A549 (cell line): ENCODE data around the gene DTX1. TPM values are rescaled to one million over a fixed set of nuclear protein-coding genes. Genes with fewer than 3 reads are reported as not detected.

ENCODE experiments used
- ATAC-seq, 2 experiments: fragments of 200-7000 bp in 1 of 2; fragments of >200 bp in 1 of 2; cut with Nextera tagmentation in 1 of 2; cut with Tn5 transposase in 1 of 2; 3 replicates each; pipeline versions ENCODE4 v1.8.0 to v1.9.1; 2018 to 2020; ENCODE audit warnings: mild to moderate bottlenecking in 1 of 2, moderate library complexity in 1 of 2
- CTCF ChIA-PET: fragments of 300-600 bp; sonication (Branson Sonifier 250); formaldehyde crosslinking; extraction: SDS; loops from one replicate; lab custom pipeline; 2021; ENCODE audit warnings: antibody characterized with exemption, inconsistent platforms; lab: Yijun Ruan, JAX
- POLR2A ChIA-PET: fragments of 350-600 bp; formaldehyde crosslinking; extraction: SDS; loops from one replicate; lab custom pipeline; 2021; ENCODE audit warnings: antibody characterized with exemption, inconsistent platforms; lab: Yijun Ruan, JAX
- DNase-seq, 2 experiments: peaks; one replicate each; pipeline versions ENCODE4 v3.0.0 to v3.0.0-alpha.2; 2011 to 2016; ENCODE audit warnings: low read depth in 1 of 2, low spot score in 1 of 2
- FAIRE-seq: peaks from 2 replicates; lab custom pipeline; 2011; peaks lifted over from hg19 to GRCh38; lab: Jason Lieb, UNC
- H3K27ac ChIP-seq, 2 experiments: fragments of >200 bp; sonication (Bioruptor Twin); formaldehyde crosslinking; 3 replicates each; pipeline ENCODE4 v1.5.1; 2016 to 2017
- H3K4me1 ChIP-seq: fragments of >200 bp; sonication (Bioruptor Twin); formaldehyde crosslinking; 3 replicates; pipeline ENCODE4 v1.6.1; 2016
- H3K4me2 ChIP-seq: fragments of >200 bp; sonication (Bioruptor Twin); formaldehyde crosslinking; 3 replicates; pipeline ENCODE4 v1.6.1; 2016
- H3K4me3 ChIP-seq: fragments of >200 bp; sonication (Bioruptor Twin); formaldehyde crosslinking; 3 replicates; pipeline ENCODE4 v1.5.1; 2016
- H3K9me3 ChIP-seq: fragments of >200 bp; sonication (Bioruptor Twin); formaldehyde crosslinking; 3 replicates; pipeline ENCODE4 v1.6.1; 2016
- BCL3 ChIP-seq: fragments of >200 bp; sonication (Bioruptor Twin); formaldehyde crosslinking; IDR thresholded peaks from 3 replicates; pipeline ENCODE4 v1.6.1; 2016
- CTCF ChIP-seq: fragments of >200 bp; sonication (Bioruptor Twin); formaldehyde crosslinking; IDR thresholded peaks from 3 replicates; pipeline ENCODE4 v1.5.1; 2016
- EHF ChIP-seq: fragments of 250-450 bp; sonication (Bioruptor Pico); IDR thresholded peaks from 2 replicates; pipeline ENCODE4 v1.5.0; 2020; ENCODE audit warnings: mild to moderate bottlenecking
- ELK1 ChIP-seq: fragments of 150-350 bp; IDR thresholded peaks from 2 replicates; pipeline ENCODE4 v1.6.1; 2014; ENCODE audit warnings: low read depth, mild to moderate bottlenecking, low read length
- EP300 ChIP-seq, 2 experiments: fragments of >200 bp; sonication (Bioruptor Twin); formaldehyde crosslinking; IDR thresholded peaks; 2 replicates in 1 of 2; 3 replicates in 1 of 2; pipeline ENCODE4 v1.6.1; 2016 to 2017
- GATA3 ChIP-seq: IDR thresholded peaks from 2 replicates; pipeline ENCODE4 v1.6.1; 2012; ENCODE audit warnings: borderline replicate concordance
- HES2 ChIP-seq: fragments of >200 bp; sonication (Bioruptor Twin); formaldehyde crosslinking; IDR thresholded peaks from 2 replicates; pipeline ENCODE4 v1.6.1; 2016
- HMGXB4 ChIP-seq: fragments of 250-450 bp; sonication (Bioruptor Pico); IDR thresholded peaks from 2 replicates; pipeline ENCODE4 v1.5.0; 2021; ENCODE audit warnings: mild to moderate bottlenecking, moderate library complexity, borderline replicate concordance
- HOXA7 ChIP-seq: fragments of 250-450 bp; sonication (Bioruptor Pico); IDR thresholded peaks from 2 replicates; pipeline ENCODE4 v1.5.0; 2020; ENCODE audit warnings: mild to moderate bottlenecking, moderate library complexity
- JUNB ChIP-seq: fragments of >200 bp; sonication (Bioruptor Twin); formaldehyde crosslinking; IDR thresholded peaks from 2 replicates; pipeline ENCODE4 v1.6.1; 2016
- KDM5A ChIP-seq: fragments of 200-600 bp; sonication (generic); IDR thresholded peaks from 2 replicates; pipeline ENCODE4 v1.6.1; 2016; ENCODE audit warnings: antibody characterized with exemption, mild to moderate bottlenecking
- MAX ChIP-seq: IDR thresholded peaks from 2 replicates; pipeline ENCODE4 v1.6.1; 2012
- MYC ChIP-seq: IDR thresholded peaks from 2 replicates; pipeline ENCODE4 v1.6.1; 2012; ENCODE audit warnings: mild to moderate bottlenecking, inconsistent platforms, low read length, improper control_type of control experiment, borderline replicate concordance
- NPAS2 ChIP-seq: fragments of 250-450 bp; sonication (Bioruptor Pico); IDR thresholded peaks from 2 replicates; pipeline ENCODE4 v1.8.0; 2022; ENCODE audit warnings: mild to moderate bottlenecking, moderate library complexity, borderline replicate concordance
- PBX3 ChIP-seq: IDR thresholded peaks from 2 replicates; pipeline ENCODE4 v1.6.1; 2012
- PHF8 ChIP-seq: fragments of 200-600 bp; sonication (generic); IDR thresholded peaks from 2 replicates; pipeline ENCODE4 v1.6.1; 2016; ENCODE audit warnings: low read depth, mild to moderate bottlenecking, antibody characterized with exemption, moderate library complexity, borderline replicate concordance
- RAD21 ChIP-seq, 2 experiments: fragments of >200 bp in 1 of 2; sonication (Bioruptor Twin) in 1 of 2; formaldehyde crosslinking in 1 of 2; IDR thresholded peaks in 1 of 2; conservative IDR thresholded peaks in 1 of 2; 2 replicates in 1 of 2; 3 replicates in 1 of 2; pipeline ENCODE4 v1.6.1; 2012 to 2018; ENCODE audit warnings: inconsistent platforms in 1 of 2
- RCOR1 ChIP-seq: fragments of 150-350 bp; IDR thresholded peaks from 2 replicates; pipeline ENCODE4 v1.6.1; 2014; ENCODE audit warnings: antibody characterized with exemption, low read length, low read depth
- REST ChIP-seq: fragments of 200-600 bp; sonication (generic); IDR thresholded peaks from 2 replicates; pipeline ENCODE4 v1.6.1; 2016; ENCODE audit warnings: antibody characterized with exemption, mild to moderate bottlenecking, moderate library complexity
- TFCP2L1 ChIP-seq: fragments of 250-450 bp; sonication (Bioruptor Pico); IDR thresholded peaks from 2 replicates; pipeline ENCODE4 v1.5.0; 2021; ENCODE audit warnings: mild to moderate bottlenecking
- TP53 ChIP-seq: fragments of 250-450 bp; sonication (Bioruptor Pico); IDR thresholded peaks from 2 replicates; pipeline ENCODE4 v1.5.0; 2021; ENCODE audit warnings: mild to moderate bottlenecking, moderate library complexity
- USF2 ChIP-seq: fragments of 450-650 bp; IDR thresholded peaks from 2 replicates; pipeline ENCODE4 v1.6.1; 2014; ENCODE audit warnings: antibody characterized with exemption
- WGBS: methylation state at CpG from one replicate; pipeline ENCODE4 v1.1.6; 2017; ENCODE audit errors: missing lambda C conversion rate; 5-methylcytosine and 5-hydroxymethylcytosine counted together
- polyA plus RNA-seq, 4 experiments: library from polyadenylated mRNA; depleted of rRNA in 3 of 4; stranded (reverse); fragments of >200 nt; fragmentation: RNase III in 1 of 4; extraction: RNeasy Plus Mini Kit Qiagen cat#74134 plus additional on column Dnase treatment in 1 of 4; gene quantifications; 2 replicates in 3 of 4; 3 replicates in 1 of 4; pipeline ENCODE4 v1.2.3, GENCODE V29; 2011 to 2017

Gene DTX1
- polyA plus RNA-seq, 2 of the 4 experiments (the other 2 are of a cell fraction) = 0.28 to 0.37 TPM

- TF ChIP-seq HMGXB4 (CRISPR knock-in tag) = no peak
- TF ChIP-seq, all 56 proteins: peak for 0
These were observed 33.3 kb downstream of the DTX1 start (continued) for GRCh38 chr12:113089839-113090238.

- Histone ChIP-seq H3K27ac (no peak overlapping the region), H3K9me3 (no peaks in the 10 kb centered on the region), H3K4me1 (peaks cover 7% of the 10 kb centered on the region; the same call in 1 of the 3 replicates), H3K4me2 (no peak overlapping the region), H3K4me3 (no peak overlapping the region)
- 60% methylated on average over 19 of the region's 21 CpGs for WGBS
- ChIA-PET POLR2A (no interaction called here), CTCF (interaction anchor here (1.8 to 6.4 kb wide), 4 partner anchors 8 to 63 kb away, joined by 6 to 49 read pairs (median 10); no protein-coding TSS in a partner anchor)
- DNase-seq (no peak), FAIRE-seq (no peak), ATAC-seq (no peak)
- TF ChIP-seq RAD21 (conservative IDR thresholded peaks at IDR 0.05 in 1 of 2, IDR thresholded peaks at IDR 0.05 in 1 of 2) (no peak), EP300 (IDR thresholded peaks at IDR 0.05) (no peak), NPAS2 (CRISPR knock-in tag) (no peak), GATA3 (no peak), PHF8 (no peak), USF2 (no peak), TFCP2L1 (CRISPR knock-in tag) (no peak), RCOR1 (no peak), ELK1 (no peak), PBX3 (no peak), TP53 (CRISPR knock-in tag) (no peak), JUNB (no peak), HOXA7 (no peak), BCL3 (no peak), EHF (CRISPR knock-in tag) (no peak), HES2 (no peak), MYC (no peak)
These were observed 34.2 kb downstream of the DTX1 start for GRCh38 chr12:113090740-113091139.

- H3K9me3 ChIP-seq = no peaks in the 10 kb centered on the region
- ChIA-PET POLR2A (no interaction called here), CTCF (interaction anchor here (0.9 to 6.4 kb wide), 8 partner anchors 10 to 62 kb away, joined by 3 to 49 read pairs (median 6); no protein-coding TSS in a partner anchor)
- DNase-seq (no peak), FAIRE-seq (no peak), ATAC-seq (no peak)
- no peak overlapping the region for H3K4me2 ChIP-seq
- 16% methylated on average over 3 of the region's 3 CpGs for WGBS
- H3K4me3 ChIP-seq = no peak overlapping the region
- peaks cover 7% of the 10 kb centered on the region; the same call in 1 of the 3 replicates for H3K4me1 ChIP-seq
- no peak overlapping the region for H3K27ac ChIP-seq
- no peak for TF ChIP-seq REST
- TF ChIP-seq RAD21 (conservative IDR thresholded peaks at IDR 0.05 in 1 of 2, IDR thresholded peaks at IDR 0.05 in 1 of 2) = no peak
- TF ChIP-seq HOXA7 = no peak
- no peak for TF ChIP-seq PHF8
- no peak for TF ChIP-seq KDM5A
- TF ChIP-seq MAX = no peak
- TF ChIP-seq CTCF = no peak
- no peak for TF ChIP-seq GATA3
These were observed 35.0 kb downstream of the DTX1 start for GRCh38 chr12:113091506-113091905.
